Psoas muscle (tissue), 8 donors: Measurements from ENCODE around the gene CLIC5. TPM values are rescaled to one million over a fixed set of nuclear protein-coding genes. Genes with fewer than 3 reads are reported as not detected.

ENCODE experiments used
- ATAC-seq, 4 donors: fragments of 200-7000 bp; cut with Tn5 transposase; one replicate each; pipeline ENCODE4 v1.9.1; 2020; ENCODE audit warnings: moderate library complexity in 3 of 4, mild to moderate bottlenecking in 2 of 4
- DNase-seq, 2 donors: peaks; one replicate each; pipeline ENCODE4 v3.0.0-alpha.2; 2020
- H3K27ac ChIP-seq: fragments of 200-600 bp; one replicate; pipeline ENCODE4 v1.8.0; 2022
- H3K27me3 ChIP-seq, 3 donors: fragments of 200-600 bp in 1 of 3; one replicate each; pipeline versions ENCODE4 v1.6.1 to v1.8.0; 2013 to 2022; ENCODE audit warnings: low read length in 2 of 3, mild to moderate bottlenecking in 2 of 3, moderate library complexity in 1 of 3; ENCODE audit not compliant: insufficient read depth in 3 of 3
- H3K36me3 ChIP-seq, 2 donors: fragments of 200-600 bp in 1 of 2; one replicate each; pipeline versions ENCODE4 v1.6.1 to v1.8.0; 2013 to 2022; ENCODE audit warnings: low read depth in 1 of 2, mild to moderate bottlenecking in 1 of 2, moderate library complexity in 1 of 2; ENCODE audit not compliant: insufficient read depth in 1 of 2
- H3K4me1 ChIP-seq: fragments of 200-600 bp; one replicate; pipeline ENCODE4 v1.8.0; 2022
- H3K4me3 ChIP-seq: fragments of 200-600 bp; one replicate; pipeline ENCODE4 v1.8.0; 2022; ENCODE audit warnings: mild to moderate bottlenecking
- H3K9me3 ChIP-seq: fragments of 200-600 bp; one replicate; pipeline ENCODE4 v1.8.0; 2022
- WGBS, 3 donors: extraction: QIAGEN DNeasy Blood & Tissue Kit; methylation state at CpG; one replicate each; pipeline versions ENCODE4 v1.1.6 to v1.1.7; 2013; 5-methylcytosine and 5-hydroxymethylcytosine counted together
- intact Hi-C, 2 donors: fragments of 100-400 bp; cut with DNase I; formaldehyde crosslinking; loops; one replicate each; pipeline versions ENCODE4 v1.11.0 to v1.14.2; 2022
- polyA plus RNA-seq, 3 donors: library from polyadenylated mRNA; stranded (reverse); fragments of 200-250 nt; gene quantifications; one replicate each; pipeline ENCODE4 v1.2.3, GENCODE V29; 2013
- total RNA-seq, 4 donors: library from RNA; stranded (reverse); fragmentation: NEBNext Ultra II Directional in 2 of 4; extraction: Animal tissue kit (Norgen Biotek cat#: 25700) in 2 of 4; gene quantifications; one replicate each; pipeline versions ENCODE4 v1.2.1 to v1.2.4, GENCODE V29; 2021 to 2023
- TF ChIP-seq, protein P1 (sequence below): fragments of 200-600 bp; IDR thresholded peaks from one replicate; pipeline ENCODE4 v1.8.0; 2022; ENCODE audit warnings: antibody characterized with exemption
- donor health status: healthy with polysubstance abuse.
- donor health status: DM: no; HTN: no; CAD: no; lungs with moderate emphysema.
- donor health status: Bipolar disorder and iron deficiency.
- donor health status: healthy.
- donor health status: DM: yes; HTN: yes; CAD: no.
- donor health status: DM: no; HTN: no; CAD: no.
- donor health status: DM: no; HTN: no; CAD: no.
- donor health status: DM: yes; HTN: yes; CAD: no.

CLIC5 gene
- total and polyA plus RNA-seq, 7 donors, result 30.2 to 285 (median 166) TPM

DNA sequence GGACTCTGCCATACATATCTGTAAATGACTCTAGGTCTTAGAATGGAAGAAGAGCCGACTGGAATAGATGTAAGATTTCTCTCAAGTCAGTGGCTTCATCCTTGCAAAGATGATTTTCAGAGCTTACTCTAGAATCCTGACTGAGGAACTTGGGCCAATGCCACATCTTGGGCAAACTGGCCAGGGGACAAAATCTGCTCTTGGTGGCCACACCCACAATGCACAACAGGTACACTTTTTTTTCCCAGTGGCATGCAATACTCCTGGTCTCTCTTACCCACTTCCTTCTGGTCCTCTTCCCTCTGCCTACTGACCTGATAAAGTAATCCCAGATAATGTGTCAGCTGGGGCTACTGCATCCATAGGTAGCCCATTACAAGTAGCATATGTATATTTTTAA lies 13.4 kb downstream of the CLIC5 start:
- peaks cover 0 to 7% of the 10 kb centered on the region in 2 donors for H3K36me3 ChIP-seq
- H3K9me3 ChIP-seq, result no peaks in the 10 kb centered on the region
- DNase-seq (no peak), ATAC-seq (no peak)
- H3K27ac ChIP-seq, result peak overlapping the region; percentile 62
- 69 to 94% (median 70%) methylated on average over 1 of the region's 1 CpG for WGBS, 3 donors
- H3K4me1 ChIP-seq, result peaks cover 64% of the 10 kb centered on the region
- no peak overlapping the region for H3K4me3 ChIP-seq
- TF ChIP-seq, protein P1, sequence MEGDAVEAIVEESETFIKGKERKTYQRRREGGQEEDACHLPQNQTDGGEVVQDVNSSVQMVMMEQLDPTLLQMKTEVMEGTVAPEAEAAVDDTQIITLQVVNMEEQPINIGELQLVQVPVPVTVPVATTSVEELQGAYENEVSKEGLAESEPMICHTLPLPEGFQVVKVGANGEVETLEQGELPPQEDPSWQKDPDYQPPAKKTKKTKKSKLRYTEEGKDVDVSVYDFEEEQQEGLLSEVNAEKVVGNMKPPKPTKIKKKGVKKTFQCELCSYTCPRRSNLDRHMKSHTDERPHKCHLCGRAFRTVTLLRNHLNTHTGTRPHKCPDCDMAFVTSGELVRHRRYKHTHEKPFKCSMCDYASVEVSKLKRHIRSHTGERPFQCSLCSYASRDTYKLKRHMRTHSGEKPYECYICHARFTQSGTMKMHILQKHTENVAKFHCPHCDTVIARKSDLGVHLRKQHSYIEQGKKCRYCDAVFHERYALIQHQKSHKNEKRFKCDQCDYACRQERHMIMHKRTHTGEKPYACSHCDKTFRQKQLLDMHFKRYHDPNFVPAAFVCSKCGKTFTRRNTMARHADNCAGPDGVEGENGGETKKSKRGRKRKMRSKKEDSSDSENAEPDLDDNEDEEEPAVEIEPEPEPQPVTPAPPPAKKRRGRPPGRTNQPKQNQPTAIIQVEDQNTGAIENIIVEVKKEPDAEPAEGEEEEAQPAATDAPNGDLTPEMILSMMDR, result no peak
- H3K27me3 ChIP-seq, result no peaks in the 10 kb centered on the region
- intact Hi-C loops, result no loop called here

DNA sequence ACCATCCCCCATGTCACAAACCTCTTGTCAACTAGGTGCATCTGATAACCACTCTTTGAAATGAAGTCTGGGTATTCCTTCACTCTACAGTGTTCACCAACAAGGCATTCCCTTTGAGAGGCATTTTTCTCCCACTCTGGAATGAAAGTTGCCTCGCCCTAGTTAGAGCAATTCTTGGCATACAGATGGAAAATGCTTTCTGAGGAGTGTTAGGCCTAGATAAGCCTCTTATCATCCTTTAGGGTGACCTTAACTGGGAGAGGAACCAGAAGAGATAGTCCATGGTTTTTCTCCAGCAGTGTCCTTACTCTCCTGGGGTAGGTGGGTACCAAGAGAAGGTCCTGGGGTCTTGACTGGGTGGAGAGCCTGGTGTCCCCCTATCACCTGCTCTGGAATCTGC lies 14.8 kb downstream of the CLIC5 start:
- H3K4me3 ChIP-seq, result no peak overlapping the region
- H3K27me3 ChIP-seq, result no peaks in the 10 kb centered on the region
- peak overlapping the region; percentile 62 for H3K27ac ChIP-seq
- intact Hi-C loops, result no loop called here
- no peak for DNase-seq
- WGBS, 3 donors, result 29 to 51% (median 50%) methylated on average over 1 of the region's 1 CpG
- no peaks in the 10 kb centered on the region for H3K9me3 ChIP-seq
- TF ChIP-seq, protein P1, result no peak
- peaks cover 56% of the 10 kb centered on the region for H3K4me1 ChIP-seq
- H3K36me3 ChIP-seq, result peaks cover 0 to 7% of the 10 kb centered on the region in 2 donors
- ATAC-seq, result no peak

DNA sequence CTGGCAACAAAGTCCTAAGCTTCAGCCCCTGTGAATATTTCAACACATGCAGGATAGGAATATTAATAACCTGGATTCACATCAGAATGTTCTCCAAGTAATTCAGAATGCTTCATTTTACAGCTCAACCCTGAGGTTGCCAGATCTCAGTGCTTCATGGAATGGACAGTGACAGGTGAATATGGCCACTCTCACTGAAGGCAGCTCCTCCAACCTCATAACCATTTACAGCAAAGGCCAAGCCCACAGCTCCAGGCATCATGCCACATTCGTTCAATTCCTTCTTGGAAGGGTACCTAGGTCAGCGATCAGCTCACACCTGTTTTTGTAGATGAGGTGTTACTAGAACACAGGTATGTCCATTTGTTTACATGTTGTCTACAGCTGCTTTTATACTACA lies 17.1 kb downstream of the CLIC5 start:
- Histone ChIP-seq H3K36me3 (peaks cover 0 to 7% of the 10 kb centered on the region in 2 donors), H3K9me3 (no peaks in the 10 kb centered on the region), H3K4me1 (peaks cover 41% of the 10 kb centered on the region), H3K27me3 (no peaks in the 10 kb centered on the region), H3K4me3 (no peak overlapping the region), H3K27ac (peak overlapping the region; percentile 86)
- DNase-seq, result no peak
- TF ChIP-seq, protein P1, result no peak
- intact Hi-C loops, result no loop called here
- WGBS, 3 donors, result 18 to 56% (median 31%) methylated on average over 2 of the region's 2 CpGs
- ATAC-seq, result peak; percentile 72 to 80 (median 75)

DNA sequence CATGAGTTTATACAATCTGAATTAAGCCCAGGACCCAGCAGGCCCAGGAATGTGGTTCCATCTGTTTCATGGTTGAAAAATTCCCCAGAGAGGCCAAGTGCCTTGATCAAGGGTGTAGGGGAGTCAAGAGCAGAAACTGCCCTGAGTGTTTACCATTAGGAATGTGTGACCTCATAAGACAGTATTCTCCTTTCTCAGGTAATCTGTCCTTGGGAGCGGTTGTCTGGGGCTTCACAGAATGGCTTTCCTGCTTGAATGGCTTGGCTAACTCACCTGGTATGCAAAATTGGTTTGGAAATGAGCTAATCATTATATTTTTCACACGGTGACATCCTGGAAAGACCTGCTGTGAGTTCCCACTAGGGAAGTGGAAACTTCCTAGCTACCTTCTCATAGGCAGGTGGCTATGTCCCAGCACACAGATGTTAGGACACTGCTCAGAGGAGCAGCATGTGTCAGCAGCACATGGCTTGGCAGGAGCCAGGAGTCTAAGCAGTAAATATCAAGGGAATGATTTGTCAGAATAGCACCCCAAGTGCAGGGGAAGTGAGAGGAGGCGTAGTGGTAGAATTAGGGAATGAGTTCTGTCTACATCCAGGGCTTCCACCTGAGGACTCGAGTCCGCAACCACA lies 17.7 kb downstream of the CLIC5 start:
- Histone ChIP-seq H3K9me3 (no peaks in the 10 kb centered on the region), H3K4me1 (peaks cover 43% of the 10 kb centered on the region)

More for the DNA sequence above, 17.7 kb downstream of the CLIC5 start:
- DNase-seq (peak; percentile 15 to 69), ATAC-seq (peak; percentile 83 to 95 (median 92))
- intact Hi-C loops, result no loop called here
- Histone ChIP-seq H3K27ac (peak overlapping the region; percentile 86), H3K27me3 (no peaks in the 10 kb centered on the region), H3K4me3 (no peak overlapping the region), H3K36me3 (peaks cover 0 to 7% of the 10 kb centered on the region in 2 donors)
- TF ChIP-seq, protein P1, result no peak
- 29 to 43% (median 36%) methylated on average over 5 of the region's 5 CpGs for WGBS, 3 donors
